ENCODE measurements around the gene LLGL2. TPM values are rescaled to one million over a fixed set of nuclear protein-coding genes. Genes with fewer than 3 reads are reported as not detected.

The LLGL2 gene
- total RNA-seq, 4 donors from 2014 or later, result 326 to 1,573 (median 641) TPM

GRCh38 chr17:75621489-75621888 is 96.0 kb downstream of the LLGL2 start:
- no peak for DNase-seq
- Histone ChIP-seq H3K4me3 (no peak overlapping the region), H3K36me3 (peaks cover 0 to 3% (median under 1%) of the 10 kb centered on the region in 4 donors), H3K9me3 (no peaks in the 10 kb centered on the region), H3K27me3 (no peaks in the 10 kb centered on the region), H3K27ac (no peak overlapping the region), H3K4me1 (peaks cover 6 to 12% (median 9%) of the 10 kb centered on the region in 4 donors)
- intact Hi-C loops (cut with DNase I; ENCODE audit: low total_unique reads) (no loop called here), in situ Hi-C loops (cut with MboI; ENCODE audit: low pct_ligation_motif_present in 1 of 4, low pct_unique_long_range_greater_than_20kb in 1 of 4, low sequenced_read_pairs in 3 of 4) (no loop called here)
- TF ChIP-seq CTCF (IDR thresholded peaks at IDR 0.05), result no peak
- no peak for TF ChIP-seq EP300 (IDR thresholded peaks at IDR 0.05; ENCODE audit: low read depth)
- TF ChIP-seq POLR2A (IDR thresholded peaks at IDR 0.05), result no peak
- TF ChIP-seq POLR2AphosphoS5 (IDR thresholded peaks at IDR 0.05), result no peak
- 91% methylated on average over 4 of the region's 4 CpGs; no CpG with 5 or more reads in 1 of the 2 donors for whole genome bisulfite sequencing, 2 donors (ENCODE audit: low coverage in 1 of 2)

GRCh38 chr17:75622076-75622475 is 96.6 kb downstream of the LLGL2 start:
- Histone ChIP-seq H3K27ac (no peak overlapping the region), H3K36me3 (peaks cover 0 to 5% (median 2%) of the 10 kb centered on the region in 4 donors), H3K4me1 (peaks cover under 1 to 6% (median 5%) of the 10 kb centered on the region in 4 donors), H3K4me3 (no peak overlapping the region), H3K9me3 (no peaks in the 10 kb centered on the region), H3K27me3 (no peaks in the 10 kb centered on the region)
- WGBS, 2 donors (ENCODE audit: low coverage in 1 of 2), result 85% methylated on average over 8 of the region's 8 CpGs; no CpG with 5 or more reads in 1 of the 2 donors
- no peak for DNase-seq
- in situ Hi-C loops (cut with MboI; ENCODE audit: low pct_ligation_motif_present in 1 of 4, low pct_unique_long_range_greater_than_20kb in 1 of 4, low sequenced_read_pairs in 3 of 4) (no loop called here), intact Hi-C loops (cut with DNase I; ENCODE audit: low total_unique reads) (no loop called here)
- TF ChIP-seq CTCF (IDR thresholded peaks at IDR 0.05), result no peak
- TF ChIP-seq POLR2A (IDR thresholded peaks at IDR 0.05), result no peak
- no peak for TF ChIP-seq POLR2AphosphoS5 (IDR thresholded peaks at IDR 0.05)
- no peak for TF ChIP-seq EP300 (IDR thresholded peaks at IDR 0.05; ENCODE audit: low read depth)

GRCh38 chr17:75622771-75623273 is 97.3 kb downstream of the LLGL2 start:
- H3K27me3 ChIP-seq, result no peaks in the 10 kb centered on the region
- 86 to 93% methylated on average over 3 to 15 of the region's 15 CpGs for WGBS, 2 donors (ENCODE audit: low coverage in 1 of 2)
- H3K4me1 ChIP-seq, result peaks cover 0 to 2% (median under 1%) of the 10 kb centered on the region in 4 donors
- intact Hi-C loops (cut with DNase I; ENCODE audit: low total_unique reads) (no loop called here), in situ Hi-C loops (cut with MboI; ENCODE audit: low pct_ligation_motif_present in 1 of 4, low pct_unique_long_range_greater_than_20kb in 1 of 4, low sequenced_read_pairs in 3 of 4) (no loop called here)
- no peaks in the 10 kb centered on the region for H3K9me3 ChIP-seq
- no peak for DNase-seq
- peaks cover 0 to 5% (median 2%) of the 10 kb centered on the region in 4 donors for H3K36me3 ChIP-seq
- no peak overlapping the region for H3K4me3 ChIP-seq
- no peak for TF ChIP-seq POLR2A (IDR thresholded peaks at IDR 0.05)
- TF ChIP-seq EP300 (IDR thresholded peaks at IDR 0.05; ENCODE audit: low read depth), result no peak
- no peak for TF ChIP-seq CTCF (IDR thresholded peaks at IDR 0.05)
- TF ChIP-seq POLR2AphosphoS5 (IDR thresholded peaks at IDR 0.05), result no peak
- H3K27ac ChIP-seq, result no peak overlapping the region

- intact Hi-C loops (cut with DNase I; ENCODE audit: low total_unique reads), result no loop called here
- DNase-seq, result no peak
- H3K4me1 ChIP-seq, result no peaks in the 10 kb centered on the region
- no peak overlapping the region for H3K27ac ChIP-seq
- no peaks in the 10 kb centered on the region for H3K9me3 ChIP-seq
- H3K36me3 ChIP-seq, result peaks cover 0 to 5% (median 2%) of the 10 kb centered on the region in 4 donors
- H3K27me3 ChIP-seq, result no peaks in the 10 kb centered on the region
- 88% methylated on average over 9 of the region's 9 CpGs; no CpG with 5 or more reads in 1 of the 2 donors for WGBS, 2 donors (ENCODE audit: low coverage in 1 of 2)
- TF ChIP-seq POLR2AphosphoS5 (IDR thresholded peaks at IDR 0.05) (no peak), EP300 (IDR thresholded peaks at IDR 0.05; ENCODE audit: low read depth) (no peak), POLR2A (IDR thresholded peaks at IDR 0.05) (no peak), CTCF (IDR thresholded peaks at IDR 0.05) (no peak)
- in situ Hi-C loops (cut with MboI; ENCODE audit: low pct_ligation_motif_present in 1 of 4, low pct_unique_long_range_greater_than_20kb in 1 of 4, low sequenced_read_pairs in 3 of 4), result no loop called here
- no peak overlapping the region for H3K4me3 ChIP-seq
These were observed 97.9 kb downstream of the LLGL2 start for GRCh38 chr17:75623386-75623785.

Measured in transverse colon (tissue), 4 donors.